Breast epithelium (tissue), 4 donors: ENCODE data around the gene CDC45. TPM values are rescaled to one million over a fixed set of nuclear protein-coding genes. Genes with fewer than 3 reads are reported as not detected.
A peak's percentile ranks its signal among the peaks of the same experiment; 100 is the strongest.
"Not testable (repeated sequence)": the region's sequence is repeated elsewhere in the genome, so short reads cannot be mapped to it uniquely, and the experiment has no call there.

Experiments used
- DNase-seq, 2 donors: peaks; one replicate each; pipeline ENCODE4 v3.0.0-alpha.2; 2019; ENCODE audit warnings: low spot score in 2 of 2
- H3K27ac ChIP-seq, 2 donors: fragments of 200-600 bp; sonication (generic) in 1 of 2; one replicate each; pipeline ENCODE4 v1.5.1; 2016 to 2019; ENCODE audit warnings: mild to moderate bottlenecking in 1 of 2
- H3K27me3 ChIP-seq, 2 donors: fragments of 200-600 bp; sonication (generic) in 1 of 2; one replicate each; pipeline versions ENCODE4 v1.5.1 to v1.6.0; 2017 to 2019; ENCODE audit warnings: control low read depth in 1 of 2, mild to moderate bottlenecking in 1 of 2
- H3K36me3 ChIP-seq: fragments of 200-600 bp; one replicate; pipeline ENCODE4 v1.5.1; 2019
- H3K4me1 ChIP-seq, 2 donors: fragments of 200-600 bp; sonication (generic); one replicate each; pipeline ENCODE4 v1.5.1; 2016 to 2019; ENCODE audit warnings: control low read depth in 1 of 2
- H3K4me3 ChIP-seq, 3 donors: fragments of 200-600 bp; sonication (generic); 1 replicate in 2 of 3; 2 replicates in 1 of 3; pipeline ENCODE4 v1.5.1; 2016 to 2019; ENCODE audit warnings: mild to moderate bottlenecking in 3 of 3, moderate library complexity in 2 of 3
- H3K9me3 ChIP-seq, 2 donors: fragments of 200-600 bp; sonication (generic) in 1 of 2; one replicate each; pipeline ENCODE4 v1.5.1; 2016 to 2019; ENCODE audit warnings: control low read depth in 1 of 2
- CTCF ChIP-seq, 3 donors: fragments of 450-650 bp; IDR thresholded peaks; one replicate each; pipeline ENCODE4 v1.5.1; 2016 to 2017; ENCODE audit warnings: antibody characterized with exemption in 3 of 3, mild to moderate bottlenecking in 3 of 3, moderate library complexity in 3 of 3
- POLR2A ChIP-seq: fragments of 450-650 bp; IDR thresholded peaks from one replicate; pipeline ENCODE4 v1.6.1; 2016; ENCODE audit warnings: antibody characterized with exemption, mild to moderate bottlenecking, moderate library complexity
- POLR2AphosphoS5 ChIP-seq, 3 donors: sonication (generic); formaldehyde crosslinking; IDR thresholded peaks; one replicate each; pipeline ENCODE4 v1.6.1; 2017; ENCODE audit warnings: antibody characterized with exemption in 3 of 3
- intact Hi-C: fragments of 100-400 bp; cut with DNase I; formaldehyde crosslinking; loops from one replicate; pipeline ENCODE4 v1.15.1; 2023; ENCODE audit warnings: low total_unique reads
- total RNA-seq, 3 donors: library from RNA; depleted of rRNA; stranded (reverse); fragments of >200 nt; gene quantifications; one replicate each; pipeline ENCODE4 v1.1.0, GENCODE V29; 2016

Gene CDC45
- total RNA-seq, 3 donors from 2014 or later, result 0.48 TPM; not detected in 2

GRCh38 chr22:19440411-19441195, 39.1 kb upstream of the CDC45 start:
- H3K27ac ChIP-seq, result no peak overlapping the region
- DNase-seq, result no peak
- no peak overlapping the region for H3K4me3 ChIP-seq
- H3K9me3 ChIP-seq, result no peaks in the 10 kb centered on the region
- no peaks in the 10 kb centered on the region for H3K4me1 ChIP-seq
- intact Hi-C loops, result no loop called here
- TF ChIP-seq POLR2AphosphoS5 (IDR thresholded peaks at IDR 0.05) (no peak), CTCF (IDR thresholded peaks at IDR 0.05) (no peak), POLR2A (no peak)
- H3K27me3 ChIP-seq, result no peaks in the 10 kb centered on the region
- H3K36me3 ChIP-seq, result no peaks in the 10 kb centered on the region

GRCh38 chr22:19442166-19442565, 37.6 kb upstream of the CDC45 start:
- no peaks in the 10 kb centered on the region for H3K9me3 ChIP-seq
- no peak for TF ChIP-seq CTCF (IDR thresholded peaks at IDR 0.05)
- no peak for TF ChIP-seq POLR2A
- no peak for TF ChIP-seq POLR2AphosphoS5 (IDR thresholded peaks at IDR 0.05)
- H3K36me3 ChIP-seq, result no peaks in the 10 kb centered on the region
- DNase-seq, result no peak
- intact Hi-C loops, result no loop called here
- no peaks in the 10 kb centered on the region for H3K27me3 ChIP-seq
- peaks cover 0 to 8% of the 10 kb centered on the region in 2 donors for H3K4me1 ChIP-seq
- H3K27ac ChIP-seq, result no peak overlapping the region
- H3K4me3 ChIP-seq, result no peak overlapping the region

- H3K9me3 ChIP-seq, result no peaks in the 10 kb centered on the region
- H3K36me3 ChIP-seq, result no peaks in the 10 kb centered on the region
- H3K27ac ChIP-seq, result no peak overlapping the region
- no peak for TF ChIP-seq POLR2A
- TF ChIP-seq POLR2AphosphoS5 (IDR thresholded peaks at IDR 0.05), result no peak
- TF ChIP-seq CTCF (IDR thresholded peaks at IDR 0.05), result no peak
- DNase-seq, result no peak
- H3K27me3 ChIP-seq, result no peaks in the 10 kb centered on the region
- intact Hi-C loops, result no loop called here
- H3K4me3 ChIP-seq, result no peak overlapping the region
- H3K4me1 ChIP-seq, result peaks cover 0 to 12% of the 10 kb centered on the region in 2 donors
Observed at GRCh38 chr22:19443544-19444211, 36.0 kb upstream of the CDC45 start.

- H3K9me3 ChIP-seq, DNase-seq, H3K4me3 ChIP-seq, H3K27me3 ChIP-seq, H3K36me3 ChIP-seq, intact Hi-C loops, H3K27ac ChIP-seq: not testable (repeated sequence)
- peaks cover 0 to 14% of the 10 kb centered on the region in 2 donors for H3K4me1 ChIP-seq
Observed at GRCh38 chr22:19445279-19445982, 34.3 kb upstream of the CDC45 start.

- peaks cover 0 to 14% of the 10 kb centered on the region in 2 donors for H3K4me1 ChIP-seq
- no peaks in the 10 kb centered on the region for H3K9me3 ChIP-seq
- intact Hi-C loops, result no loop called here
- H3K4me3 ChIP-seq, result peak overlapping the region; percentile 84 to 91 (median 90)
- H3K27me3 ChIP-seq, result no peaks in the 10 kb centered on the region
- H3K27ac ChIP-seq, result peak overlapping the region; percentile 93 to 96
- TF ChIP-seq CTCF (IDR thresholded peaks at IDR 0.05) (no peak), POLR2AphosphoS5 (IDR thresholded peaks at IDR 0.05) (no peak), POLR2A (no peak)
- H3K36me3 ChIP-seq, result no peaks in the 10 kb centered on the region
- DNase-seq, result no peak
Observed at GRCh38 chr22:19446603-19447329, 33.0 kb upstream of the CDC45 start.
